ENCODE results near the gene EMC6. TPM values are rescaled to one million over a fixed set of nuclear protein-coding genes. Genes with fewer than 3 reads are reported as not detected.
A peak's percentile ranks its signal among the peaks of the same experiment; 100 is the strongest.

EMC6 gene
- total and polyA plus RNA-seq, 2 of the 13 experiments (the other 11 are each of a cell fraction or from before 2014, with no cell fraction given): 45.1 to 47.7 TPM

GRCh38 chr17:3635474-3636153 lies 33.0 kb upstream of the EMC6 start (continued):
- no peak for TF ChIP-seq ZNF281 (CRISPR knock-in tag; IDR thresholded peaks at IDR 0.05; ENCODE audit: borderline replicate concordance)
- TF ChIP-seq ZZZ3 (CRISPR knock-in tag; IDR thresholded peaks at IDR 0.05; ENCODE audit: borderline replicate concordance): no peak
- no peak for TF ChIP-seq ZNF101 (CRISPR knock-in tag; IDR thresholded peaks at IDR 0.05; ENCODE audit: borderline replicate concordance, low read depth)
- TF ChIP-seq SP4 (CRISPR knock-in tag; IDR thresholded peaks at IDR 0.05): no peak
- TF ChIP-seq MLLT10 (CRISPR knock-in tag; IDR thresholded peaks at IDR 0.05): no peak
- TF ChIP-seq TBX2 (CRISPR knock-in tag; IDR thresholded peaks at IDR 0.05; ENCODE audit: borderline replicate concordance): peak; percentile 44; the same call in 1 of the 2 replicates
- TF ChIP-seq ZNF383 (CRISPR knock-in tag; IDR thresholded peaks at IDR 0.05; ENCODE audit: borderline replicate concordance): no peak
- TF ChIP-seq LRRFIP1 (CRISPR knock-in tag; conservative IDR thresholded peaks at IDR 0.05): no peak
- no peak for TF ChIP-seq MAF1 (CRISPR knock-in tag; IDR thresholded peaks at IDR 0.05; ENCODE audit: borderline replicate concordance)
- TF ChIP-seq PPARG (CRISPR knock-in tag; conservative IDR thresholded peaks at IDR 0.05): no peak
- no peak for TF ChIP-seq REL (CRISPR knock-in tag; conservative IDR thresholded peaks at IDR 0.05)
- peak; percentile 44 for TF ChIP-seq HNRNPK (IDR thresholded peaks at IDR 0.05; ENCODE audit: low read depth, low read length, poor library complexity, severe bottlenecking)
- no peak for TF ChIP-seq ZNF703 (CRISPR knock-in tag; IDR thresholded peaks at IDR 0.05; ENCODE audit: borderline replicate concordance)
- 0 out of 2 replicates have a peak, but pooled peaks have one; percentile 1 for TF ChIP-seq KAT7 (CRISPR knock-in tag; IDR thresholded peaks at IDR 0.05; ENCODE audit: borderline replicate concordance)
- no peak for TF ChIP-seq TSC22D2 (CRISPR knock-in tag; IDR thresholded peaks at IDR 0.05; ENCODE audit: borderline replicate concordance)
- TF ChIP-seq ZNF563 (CRISPR knock-in tag; IDR thresholded peaks at IDR 0.05): 0 out of 2 replicates have a peak, but pooled peaks have one; percentile 4
- no peak for TF ChIP-seq CC2D1A (CRISPR knock-in tag; IDR thresholded peaks at IDR 0.05)
- TF ChIP-seq SIX1 (CRISPR knock-in tag; IDR thresholded peaks at IDR 0.05; ENCODE audit: borderline replicate concordance): no peak
- TF ChIP-seq ZSCAN22 (CRISPR knock-in tag; IDR thresholded peaks at IDR 0.05): no peak
- no peak for TF ChIP-seq ZNF143 (CRISPR knock-in tag; IDR thresholded peaks at IDR 0.05)
- no peak for TF ChIP-seq ZNF256 (CRISPR knock-in tag; conservative IDR thresholded peaks at IDR 0.05)
- TF ChIP-seq KLF11 (CRISPR knock-in tag; IDR thresholded peaks at IDR 0.05): no peak
- no peak for TF ChIP-seq SAFB2 (CRISPR knock-in tag; IDR thresholded peaks at IDR 0.05; ENCODE audit: borderline replicate concordance, low read depth)
- TF ChIP-seq ZNF224 (CRISPR knock-in tag; IDR thresholded peaks at IDR 0.05): 0 out of 2 replicates have a peak, but pooled peaks have one; percentile 60
- no peak for TF ChIP-seq FLYWCH1 (CRISPR knock-in tag; IDR thresholded peaks at IDR 0.05)
- 0 out of 2 replicates have a peak, but pooled peaks have one; percentile 7 for TF ChIP-seq ZNF724P (CRISPR knock-in tag; IDR thresholded peaks at IDR 0.05; ENCODE audit: borderline replicate concordance)
- no peak for TF ChIP-seq KMT2A (CRISPR knock-in tag; IDR thresholded peaks at IDR 0.05)

Data from HepG2 (cell line).